ENCODE results near the gene PNN. TPM values are rescaled to one million over a fixed set of nuclear protein-coding genes. Genes with fewer than 3 reads are reported as not detected.
"Not testable (repeated sequence)": the region's sequence is repeated elsewhere in the genome, so short reads cannot be mapped to it uniquely, and the experiment has no call there.

PNN gene
- total RNA-seq, 3 donors from 2014 or later: 31.8 to 50.8 (median 47.4) TPM

- H3K27me3 ChIP-seq: no peaks in the 10 kb centered on the region
- no peak for DNase-seq (ENCODE audit: low spot score in 2 of 2)
- no peaks in the 10 kb centered on the region for H3K9me3 ChIP-seq
- H3K27ac ChIP-seq: no peak overlapping the region
- H3K36me3 ChIP-seq: no peaks in the 10 kb centered on the region
- H3K4me1 ChIP-seq: no peaks in the 10 kb centered on the region
- intact Hi-C loops (cut with DNase I; ENCODE audit: low total_unique reads): no loop called here
- no peak overlapping the region for H3K4me3 ChIP-seq
- TF ChIP-seq CTCF (IDR thresholded peaks at IDR 0.05): no peak
- no peak for TF ChIP-seq POLR2AphosphoS5 (IDR thresholded peaks at IDR 0.05)
- TF ChIP-seq POLR2A (IDR thresholded peaks at IDR 0.05): no peak
Measured at GRCh38 chr14:39212693-39213092, 37.6 kb downstream of the PNN start.

- intact Hi-C loops (cut with DNase I; ENCODE audit: low total_unique reads): no loop called here
- no peak for DNase-seq (ENCODE audit: low spot score in 2 of 2)
- H3K4me3 ChIP-seq: no peak overlapping the region
- H3K27me3 ChIP-seq: no peaks in the 10 kb centered on the region
- no peaks in the 10 kb centered on the region for H3K9me3 ChIP-seq
- H3K27ac ChIP-seq: no peak overlapping the region
- H3K36me3 ChIP-seq: no peaks in the 10 kb centered on the region
- TF ChIP-seq POLR2A (IDR thresholded peaks at IDR 0.05) (no peak), CTCF (IDR thresholded peaks at IDR 0.05) (no peak), POLR2AphosphoS5 (IDR thresholded peaks at IDR 0.05) (no peak)
- H3K4me1 ChIP-seq: no peaks in the 10 kb centered on the region
Measured at GRCh38 chr14:39217214-39217879, 42.3 kb downstream of the PNN start.

GRCh38 chr14:39218171-39218769 is 43.2 kb downstream of the PNN start:
- Histone ChIP-seq H3K27ac (no peak overlapping the region), H3K9me3 (no peaks in the 10 kb centered on the region), H3K36me3 (no peaks in the 10 kb centered on the region), H3K4me1 (no peaks in the 10 kb centered on the region), H3K27me3 (no peaks in the 10 kb centered on the region), H3K4me3 (no peak overlapping the region)
- TF ChIP-seq POLR2AphosphoS5 (IDR thresholded peaks at IDR 0.05): no peak
- no peak for TF ChIP-seq POLR2A (IDR thresholded peaks at IDR 0.05)
- no peak for TF ChIP-seq CTCF (IDR thresholded peaks at IDR 0.05)
- intact Hi-C loops (cut with DNase I; ENCODE audit: low total_unique reads): no loop called here
- no peak for DNase-seq (ENCODE audit: low spot score in 2 of 2)

- no peaks in the 10 kb centered on the region for H3K36me3 ChIP-seq
- no peak for TF ChIP-seq POLR2AphosphoS5 (IDR thresholded peaks at IDR 0.05)
- H3K27ac ChIP-seq: no peak overlapping the region
Measured at GRCh38 chr14:39219075-39219499, 44.0 kb downstream of the PNN start.

GRCh38 chr14:39220473-39220872 is 45.4 kb downstream of the PNN start:
- H3K4me1 ChIP-seq; H3K4me3 ChIP-seq; intact Hi-C loops (cut with DNase I; ENCODE audit: low total_unique reads); H3K27ac ChIP-seq; DNase-seq (ENCODE audit: low spot score in 2 of 2); H3K9me3 ChIP-seq; H3K27me3 ChIP-seq; H3K36me3 ChIP-seq: not testable (repeated sequence)

More at GRCh38 chr14:39219075-39219499, 44.0 kb downstream of the PNN start:
- intact Hi-C loops (cut with DNase I; ENCODE audit: low total_unique reads): no loop called here
- H3K9me3 ChIP-seq: no peaks in the 10 kb centered on the region
- no peaks in the 10 kb centered on the region for H3K27me3 ChIP-seq
- no peaks in the 10 kb centered on the region for H3K4me1 ChIP-seq
- DNase-seq (ENCODE audit: low spot score in 2 of 2): peak in 1 of 2 donors; percentile 23
- no peak overlapping the region for H3K4me3 ChIP-seq

- Histone ChIP-seq H3K36me3 (no peaks in the 10 kb centered on the region), H3K9me3 (no peaks in the 10 kb centered on the region), H3K4me1 (no peaks in the 10 kb centered on the region), H3K27ac (no peak overlapping the region), H3K27me3 (no peaks in the 10 kb centered on the region), H3K4me3 (no peak overlapping the region)
- intact Hi-C loops (cut with DNase I; ENCODE audit: low total_unique reads): no loop called here
- no peak for DNase-seq (ENCODE audit: low spot score in 2 of 2)
- TF ChIP-seq POLR2A (IDR thresholded peaks at IDR 0.05) (no peak), CTCF (IDR thresholded peaks at IDR 0.05) (no peak), POLR2AphosphoS5 (IDR thresholded peaks at IDR 0.05) (no peak)
Measured at GRCh38 chr14:39228044-39228443, 53.0 kb downstream of the PNN start.

Measured in breast epithelium (tissue), 4 donors.